ENCODE results near the gene MLXIPL. TPM values are rescaled to one million over a fixed set of nuclear protein-coding genes. Genes with fewer than 3 reads are reported as not detected.

MLXIPL gene, protein sequence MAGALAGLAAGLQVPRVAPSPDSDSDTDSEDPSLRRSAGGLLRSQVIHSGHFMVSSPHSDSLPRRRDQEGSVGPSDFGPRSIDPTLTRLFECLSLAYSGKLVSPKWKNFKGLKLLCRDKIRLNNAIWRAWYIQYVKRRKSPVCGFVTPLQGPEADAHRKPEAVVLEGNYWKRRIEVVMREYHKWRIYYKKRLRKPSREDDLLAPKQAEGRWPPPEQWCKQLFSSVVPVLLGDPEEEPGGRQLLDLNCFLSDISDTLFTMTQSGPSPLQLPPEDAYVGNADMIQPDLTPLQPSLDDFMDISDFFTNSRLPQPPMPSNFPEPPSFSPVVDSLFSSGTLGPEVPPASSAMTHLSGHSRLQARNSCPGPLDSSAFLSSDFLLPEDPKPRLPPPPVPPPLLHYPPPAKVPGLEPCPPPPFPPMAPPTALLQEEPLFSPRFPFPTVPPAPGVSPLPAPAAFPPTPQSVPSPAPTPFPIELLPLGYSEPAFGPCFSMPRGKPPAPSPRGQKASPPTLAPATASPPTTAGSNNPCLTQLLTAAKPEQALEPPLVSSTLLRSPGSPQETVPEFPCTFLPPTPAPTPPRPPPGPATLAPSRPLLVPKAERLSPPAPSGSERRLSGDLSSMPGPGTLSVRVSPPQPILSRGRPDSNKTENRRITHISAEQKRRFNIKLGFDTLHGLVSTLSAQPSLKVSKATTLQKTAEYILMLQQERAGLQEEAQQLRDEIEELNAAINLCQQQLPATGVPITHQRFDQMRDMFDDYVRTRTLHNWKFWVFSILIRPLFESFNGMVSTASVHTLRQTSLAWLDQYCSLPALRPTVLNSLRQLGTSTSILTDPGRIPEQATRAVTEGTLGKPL
- total RNA-seq = 10 to 100 TPM; 39.7 to 58.0 TPM
- 5.2 TPM for polyA plus RNA-seq (2013, experiment 1 of 2)
- 2.8 TPM for polyA plus RNA-seq (2013, experiment 2 of 2)
- long read RNA-seq, experiment 1, partial matches to known transcripts = 3 of 8 reads
- long read RNA-seq, experiment 1, other reads (novel, unspliced or antisense) = 5 of 8 reads
- long read RNA-seq, experiment 2, partial matches to known transcripts = 4 of 22 reads
- long read RNA-seq, experiment 2, other reads (novel, unspliced or antisense) = 17 of 22 reads
- long read RNA-seq, experiment 3, partial matches to known transcripts = 5 of 12 reads
- long read RNA-seq, experiment 3, other reads (novel, unspliced or antisense) = 7 of 12 reads
- long read RNA-seq, experiment 4, partial matches to known transcripts = 0 of 1 reads
- long read RNA-seq, experiment 4, other reads (novel, unspliced or antisense) = 1 of 1 reads

DNA sequence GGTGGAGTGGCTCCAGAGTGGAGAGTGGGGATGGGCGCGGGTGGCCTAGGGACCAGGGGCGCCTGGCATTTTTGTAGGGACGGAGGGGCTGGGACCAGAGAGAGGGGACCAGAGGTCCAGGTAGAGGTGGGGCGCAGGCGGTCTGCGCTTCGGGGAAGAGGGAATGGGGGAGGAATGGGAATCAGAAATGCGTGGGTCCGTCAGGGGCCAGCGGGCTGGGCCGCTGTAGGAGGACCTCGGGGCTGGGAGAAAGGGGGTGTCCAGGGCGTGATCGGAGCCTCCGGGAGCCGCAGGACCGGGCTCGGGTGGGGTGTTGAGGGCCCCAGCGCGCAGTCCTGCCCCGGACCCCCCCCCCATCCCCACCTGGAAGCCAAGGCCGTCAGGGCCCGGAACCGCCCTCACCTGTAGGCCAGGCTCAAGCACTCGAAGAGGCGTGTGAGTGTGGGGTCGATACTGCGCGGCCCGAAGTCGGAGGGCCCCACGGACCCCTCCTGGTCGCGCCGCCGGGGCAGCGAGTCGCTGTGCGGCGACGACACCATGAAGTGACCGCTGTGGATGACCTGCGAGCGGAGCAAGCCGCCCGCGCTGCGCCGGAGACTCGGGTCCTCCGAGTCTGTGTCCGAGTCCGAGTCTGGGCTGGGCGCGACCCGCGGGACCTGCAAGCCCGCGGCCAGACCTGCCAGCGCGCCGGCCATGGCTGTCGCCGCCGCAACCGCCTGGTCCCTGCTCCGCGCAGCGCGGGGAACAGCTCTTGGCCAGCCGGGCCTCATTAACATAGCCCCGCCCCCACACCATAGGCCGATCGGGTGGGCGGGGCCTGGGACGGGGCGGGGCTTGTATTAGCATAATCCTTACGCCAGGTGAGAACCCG, at the start of gene MLXIPL:
TSS of gene MLXIPL (minus strand) at position 725 of the 871 bp plus-strand sequence. CDS start at position 695, 30 bp downstream.
- peaks cover 4% of the 10 kb centered on the region for H3K4me1 ChIP-seq (ENCODE audit: control insufficient read depth, insufficient read depth, low read length)
- Mint-ChIP-seq H3K9me3 (no peaks in the 10 kb centered on the region), H3K36me3 (ENCODE audit: low read depth) (peaks cover 1% of the 10 kb centered on the region), H3K4me3 (peak within 1 kb of the TSS; percentile 67), H3K4me1 (no peaks in the 10 kb centered on the region), H3K27me3 (ENCODE audit: insufficient read depth) (peaks cover 60% of the 10 kb centered on the region), H3K27ac (peak within 1 kb of the TSS; percentile 52)
- H3K36me3 ChIP-seq (ENCODE audit: control insufficient read depth, insufficient read depth, low read length) = no peaks in the 10 kb centered on the region
- peaks cover 45% of the 10 kb centered on the region for H3K27me3 ChIP-seq (ENCODE audit: control insufficient read depth, insufficient read depth, low read length, poor library complexity, severe bottlenecking)
- WGBS, 2 experiments (ENCODE audit: insufficient coverage in 1 of 2, insufficient read length in 1 of 2) = 1% methylated on average over 26 to 72 of the region's 80 CpGs
- H3K9me3 ChIP-seq (ENCODE audit: control insufficient read depth, low read length) = no peaks in the 10 kb centered on the region
- peak; percentile 98 for DNase-seq
- H3K4me3 ChIP-seq (ENCODE audit: low read length) = peak within 1 kb of the TSS; percentile 75
- TF ChIP-seq, protein P1, sequence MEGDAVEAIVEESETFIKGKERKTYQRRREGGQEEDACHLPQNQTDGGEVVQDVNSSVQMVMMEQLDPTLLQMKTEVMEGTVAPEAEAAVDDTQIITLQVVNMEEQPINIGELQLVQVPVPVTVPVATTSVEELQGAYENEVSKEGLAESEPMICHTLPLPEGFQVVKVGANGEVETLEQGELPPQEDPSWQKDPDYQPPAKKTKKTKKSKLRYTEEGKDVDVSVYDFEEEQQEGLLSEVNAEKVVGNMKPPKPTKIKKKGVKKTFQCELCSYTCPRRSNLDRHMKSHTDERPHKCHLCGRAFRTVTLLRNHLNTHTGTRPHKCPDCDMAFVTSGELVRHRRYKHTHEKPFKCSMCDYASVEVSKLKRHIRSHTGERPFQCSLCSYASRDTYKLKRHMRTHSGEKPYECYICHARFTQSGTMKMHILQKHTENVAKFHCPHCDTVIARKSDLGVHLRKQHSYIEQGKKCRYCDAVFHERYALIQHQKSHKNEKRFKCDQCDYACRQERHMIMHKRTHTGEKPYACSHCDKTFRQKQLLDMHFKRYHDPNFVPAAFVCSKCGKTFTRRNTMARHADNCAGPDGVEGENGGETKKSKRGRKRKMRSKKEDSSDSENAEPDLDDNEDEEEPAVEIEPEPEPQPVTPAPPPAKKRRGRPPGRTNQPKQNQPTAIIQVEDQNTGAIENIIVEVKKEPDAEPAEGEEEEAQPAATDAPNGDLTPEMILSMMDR (conservative IDR thresholded peaks at IDR 0.05) = no peak
- H3K9ac ChIP-seq (ENCODE audit: extremely low read depth, low read length, poor library complexity, severe bottlenecking) = no peak within 1 kb of the TSS
- H3K27ac ChIP-seq (ENCODE audit: low read depth, low read length) = no peak within 1 kb of the TSS

DNA sequence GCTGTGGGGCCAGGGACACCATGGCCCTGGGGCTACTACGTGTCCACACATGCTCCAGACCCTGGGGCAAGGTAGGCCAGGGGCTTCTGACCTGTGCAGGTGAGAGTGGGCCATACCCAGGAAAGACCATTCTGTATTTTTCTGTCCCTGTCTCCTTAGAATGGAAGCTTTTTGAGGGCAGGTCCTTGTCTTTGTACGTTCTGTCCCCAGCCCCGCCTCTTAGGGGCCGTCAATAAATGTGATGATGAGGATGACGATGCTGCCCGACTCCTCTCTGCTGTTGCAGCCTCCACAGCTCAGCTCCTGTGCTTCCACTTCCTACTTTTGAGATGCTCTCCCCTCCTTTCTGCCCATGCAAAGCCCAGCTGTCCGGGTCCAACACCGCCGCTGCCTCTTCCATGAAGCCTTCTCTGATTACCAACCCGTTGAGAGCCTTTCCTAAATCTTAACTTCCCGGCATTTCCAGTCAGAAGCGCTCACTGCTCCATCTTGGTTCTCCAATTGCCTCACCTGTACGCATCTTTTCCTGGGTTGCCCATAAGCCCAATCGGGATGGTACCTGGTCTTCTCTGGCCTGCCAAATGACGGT, 47.6 kb upstream of the MLXIPL start:
- Mint-ChIP-seq H3K4me3 (no peak overlapping the region), H3K27me3 (ENCODE audit: insufficient read depth) (peaks cover 13% of the 10 kb centered on the region)
- WGBS, 2 experiments (ENCODE audit: insufficient coverage in 1 of 2, insufficient read length in 1 of 2) = 94 to 98% methylated on average over 14 to 15 of the region's 15 CpGs

More for the DNA sequence above, 47.6 kb upstream of the MLXIPL start:
- TF ChIP-seq, protein P1 (conservative IDR thresholded peaks at IDR 0.05) = no peak
- no peak overlapping the region for H3K4me3 ChIP-seq (ENCODE audit: low read length)
- no peak overlapping the region for H3K27ac Mint-ChIP-seq
- peaks cover 6% of the 10 kb centered on the region for H3K36me3 Mint-ChIP-seq (ENCODE audit: low read depth)
- H3K27ac ChIP-seq (ENCODE audit: low read depth, low read length) = no peak overlapping the region
- no peaks in the 10 kb centered on the region for H3K9me3 Mint-ChIP-seq
- no peaks in the 10 kb centered on the region for H3K9me3 ChIP-seq (ENCODE audit: control insufficient read depth, low read length)
- DNase-seq = no peak
- no peak overlapping the region for H3K9ac ChIP-seq (ENCODE audit: extremely low read depth, low read length, poor library complexity, severe bottlenecking)
- H3K36me3 ChIP-seq (ENCODE audit: control insufficient read depth, insufficient read depth, low read length) = no peaks in the 10 kb centered on the region
- peaks cover 5% of the 10 kb centered on the region for H3K4me1 Mint-ChIP-seq
- H3K27me3 ChIP-seq (ENCODE audit: control insufficient read depth, insufficient read depth, low read length, poor library complexity, severe bottlenecking) = no peaks in the 10 kb centered on the region
- H3K4me1 ChIP-seq (ENCODE audit: control insufficient read depth, insufficient read depth, low read length) = no peaks in the 10 kb centered on the region
